OCI-LY3 (cell line): ENCODE data around the gene WDR38.

Experiments used
- EZH2phosphoT487 ChIP-seq: fragments of 200-600 bp; shearing (Covaris generic); IDR thresholded peaks from 2 replicates; pipeline ENCODE4 v1.6.1; 2018; ENCODE audit warnings: antibody characterized with exemption, mixed run types, low read depth
- TF ChIP-seq, protein P1 (sequence below): fragments of 200-600, 300-600 bp; sonication (generic); IDR thresholded peaks from 2 replicates; pipeline ENCODE4 v1.5.1; 2014; ENCODE audit warnings: antibody characterized with exemption, low read length, low read depth

DNA sequence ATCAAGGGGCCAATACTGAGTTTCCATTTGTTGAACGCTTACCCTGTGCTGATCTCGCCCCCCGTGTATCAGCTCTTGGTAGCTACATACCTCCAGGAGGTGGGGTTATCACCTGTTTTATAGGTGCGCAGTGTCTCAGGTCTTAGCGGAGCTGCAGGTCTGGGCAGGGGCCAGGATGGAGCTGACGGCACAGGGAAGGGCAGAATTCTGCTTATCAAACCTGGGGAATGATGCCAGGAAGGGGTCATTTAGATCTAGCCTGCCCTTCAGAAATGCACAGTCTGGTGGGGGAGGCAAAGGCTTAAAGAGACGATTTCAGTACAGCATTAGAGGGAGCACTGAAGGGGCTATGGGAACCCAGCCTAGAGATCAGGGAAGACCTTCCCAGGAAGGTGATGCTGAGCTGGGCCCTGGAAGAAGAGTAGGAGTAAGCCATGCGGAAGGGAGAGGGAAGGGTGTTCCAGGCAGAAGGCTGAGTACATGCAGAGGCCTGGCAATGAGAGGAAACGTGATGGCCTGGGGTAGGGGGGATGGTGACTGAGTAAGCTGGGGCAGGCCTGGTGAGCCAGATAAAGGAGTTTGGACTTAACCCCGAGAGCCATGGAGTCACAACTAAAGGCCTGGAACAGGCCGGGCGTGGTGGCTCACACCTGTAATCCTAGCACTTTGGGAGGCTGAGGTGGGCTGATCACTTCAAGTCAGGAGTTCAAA is 44.9 kb upstream of the WDR38 start:
- TF ChIP-seq, protein P1, sequence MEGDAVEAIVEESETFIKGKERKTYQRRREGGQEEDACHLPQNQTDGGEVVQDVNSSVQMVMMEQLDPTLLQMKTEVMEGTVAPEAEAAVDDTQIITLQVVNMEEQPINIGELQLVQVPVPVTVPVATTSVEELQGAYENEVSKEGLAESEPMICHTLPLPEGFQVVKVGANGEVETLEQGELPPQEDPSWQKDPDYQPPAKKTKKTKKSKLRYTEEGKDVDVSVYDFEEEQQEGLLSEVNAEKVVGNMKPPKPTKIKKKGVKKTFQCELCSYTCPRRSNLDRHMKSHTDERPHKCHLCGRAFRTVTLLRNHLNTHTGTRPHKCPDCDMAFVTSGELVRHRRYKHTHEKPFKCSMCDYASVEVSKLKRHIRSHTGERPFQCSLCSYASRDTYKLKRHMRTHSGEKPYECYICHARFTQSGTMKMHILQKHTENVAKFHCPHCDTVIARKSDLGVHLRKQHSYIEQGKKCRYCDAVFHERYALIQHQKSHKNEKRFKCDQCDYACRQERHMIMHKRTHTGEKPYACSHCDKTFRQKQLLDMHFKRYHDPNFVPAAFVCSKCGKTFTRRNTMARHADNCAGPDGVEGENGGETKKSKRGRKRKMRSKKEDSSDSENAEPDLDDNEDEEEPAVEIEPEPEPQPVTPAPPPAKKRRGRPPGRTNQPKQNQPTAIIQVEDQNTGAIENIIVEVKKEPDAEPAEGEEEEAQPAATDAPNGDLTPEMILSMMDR: no peak
- no peak for TF ChIP-seq EZH2phosphoT487
